HepG2 (cell line): ENCODE measurements around the gene ANKRD40. TPM values are rescaled to one million over a fixed set of nuclear protein-coding genes. Genes with fewer than 3 reads are reported as not detected.

Experiments
- ATF7-NPFF ChIP-seq: sonication (generic); formaldehyde crosslinking; IDR thresholded peaks from 2 replicates; pipeline ENCODE4 v1.8.1; 2023; ENCODE audit warnings: mild to moderate bottlenecking, low read depth, missing genetic modification reagents, moderate library complexity
- IKZF1 ChIP-seq: fragments of 450-650 bp; IDR thresholded peaks from 2 replicates; pipeline ENCODE4 v1.7.1; 2016
- MIER2 ChIP-seq: IDR thresholded peaks from 2 replicates; pipeline ENCODE4 v1.6.1; 2016; ENCODE audit warnings: missing biosample characterization, missing genetic modification reagents
- NCOA2 ChIP-seq: sonication (generic); formaldehyde crosslinking; IDR thresholded peaks from 2 replicates; pipeline ENCODE4 v1.8.0; 2022; ENCODE audit warnings: inconsistent platforms
- NRL ChIP-seq: sonication (generic); formaldehyde crosslinking; IDR thresholded peaks from 2 replicates; pipeline ENCODE4 v1.5.0; 2020; ENCODE audit warnings: missing genetic modification reagents, mild to moderate bottlenecking, moderate library complexity, borderline replicate concordance
- TSC22D2 ChIP-seq: sonication (generic); formaldehyde crosslinking; IDR thresholded peaks from 2 replicates; pipeline ENCODE4 v1.5.1; 2020; ENCODE audit warnings: missing genetic modification reagents, mild to moderate bottlenecking, borderline replicate concordance
- ZBTB26 ChIP-seq: IDR thresholded peaks from 2 replicates; pipeline ENCODE4 v1.6.1; 2016; ENCODE audit warnings: missing compliant biosample characterization, missing genetic modification reagents, borderline replicate concordance
- ZIK1 ChIP-seq: sonication (generic); formaldehyde crosslinking; IDR thresholded peaks from 2 replicates; pipeline ENCODE4 v1.5.0; 2020; ENCODE audit warnings: mild to moderate bottlenecking, low read depth, missing genetic modification reagents, borderline replicate concordance
- ZNF235 ChIP-seq: sonication (generic); formaldehyde crosslinking; IDR thresholded peaks from 2 replicates; pipeline ENCODE4 v1.8.1; 2023; ENCODE audit warnings: mild to moderate bottlenecking, missing genetic modification reagents, borderline replicate concordance
- ZNF276 ChIP-seq: sonication (generic); formaldehyde crosslinking; IDR thresholded peaks from 2 replicates; pipeline ENCODE4 v1.4.0; 2020; ENCODE audit warnings: mild to moderate bottlenecking, low read depth, missing genetic modification reagents
- ZNF598 ChIP-seq: sonication (generic); formaldehyde crosslinking; IDR thresholded peaks from 2 replicates; pipeline ENCODE4 v1.5.1; 2020; ENCODE audit warnings: mild to moderate bottlenecking, missing genetic modification reagents, borderline replicate concordance
- ZNF720 ChIP-seq: sonication (generic); formaldehyde crosslinking; IDR thresholded peaks from 2 replicates; pipeline ENCODE4 v1.4.0; 2020; ENCODE audit warnings: missing genetic modification reagents
- polyA plus RNA-seq, 8 experiments: library from polyadenylated mRNA; depleted of rRNA in 3 of 8; stranded (reverse) in 7 of 8; unstranded in 1 of 8; fragments of >200 nt; fragmentation: Illumina TruSeq in 4 of 8; extraction: Trizol in 4 of 8; gene quantifications; 2 replicates each; pipeline versions ENCODE4 v1.2.1 to v1.2.3, GENCODE V29; 2011 to 2016; ENCODE audit warnings: low read depth in 4 of 8, missing spikeins in 1 of 8, mixed read lengths in 1 of 8; ENCODE audit not compliant: insufficient read depth in 1 of 8
- total RNA-seq, 5 experiments: library from RNA; depleted of rRNA; stranded (reverse); fragments of >200 nt; fragmentation: Illumina TruSeq; extraction: Trizol; gene quantifications; 2 replicates each; pipeline ENCODE4 v1.2.3, GENCODE V29; 2016; ENCODE audit warnings: low read depth in 1 of 5
- TF ChIP-seq, protein P1 (sequence below): IDR thresholded peaks from 2 replicates; pipeline ENCODE4 v1.6.1; 2016; ENCODE audit warnings: low read depth, missing genetic modification reagents, missing compliant biosample characterization
- TF ChIP-seq, protein P2 (sequence below): sonication (generic); formaldehyde crosslinking; IDR thresholded peaks from 2 replicates; pipeline ENCODE4 v1.4.0; 2020; ENCODE audit warnings: missing genetic modification reagents, borderline replicate concordance

ANKRD40 gene
- total and polyA plus RNA-seq, 2 of the 13 experiments (the other 11 are each of a cell fraction or from before 2014, with no cell fraction given) = 35.0 to 46.4 TPM

DNA sequence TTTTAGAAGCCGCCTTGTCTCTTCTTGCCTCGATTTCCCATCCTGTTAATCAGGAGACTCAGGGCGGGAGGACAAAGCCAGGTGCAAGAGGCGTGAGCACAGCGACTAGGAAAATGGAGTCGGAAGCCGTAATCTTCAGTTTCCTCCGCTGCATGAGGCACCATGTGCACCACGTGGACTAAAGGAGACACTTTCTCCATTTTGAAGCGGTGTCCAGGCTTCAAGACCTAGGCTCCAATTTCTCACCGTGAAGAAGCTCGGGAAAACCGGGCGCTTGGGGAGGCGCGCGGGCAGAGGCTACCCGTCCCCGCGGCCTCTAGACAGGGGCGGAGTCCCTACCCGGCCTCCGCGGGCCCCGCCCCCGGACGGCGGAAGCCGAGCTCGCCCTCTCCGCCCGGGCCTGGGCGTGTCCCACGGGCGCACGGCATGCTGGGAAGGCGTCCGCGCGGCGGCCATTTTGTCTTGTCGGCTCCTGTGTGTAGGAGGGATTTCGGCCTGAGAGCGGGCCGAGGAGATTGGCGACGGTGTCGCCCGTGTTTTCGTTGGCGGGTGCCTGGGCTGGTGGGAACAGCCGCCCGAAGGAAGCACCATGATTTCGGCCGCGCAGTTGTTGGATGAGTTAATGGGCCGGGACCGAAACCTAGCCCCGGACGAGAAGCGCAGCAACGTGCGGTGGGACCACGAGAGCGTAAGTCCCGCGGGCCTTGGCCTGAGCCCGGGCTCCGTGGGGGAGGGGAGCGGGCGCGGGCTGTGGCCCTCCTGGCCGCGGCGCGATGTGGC, 11.6 kb upstream of the ANKRD40 start, which contains the start of gene LUC7L3 (continued):
- TF ChIP-seq, protein P1, sequence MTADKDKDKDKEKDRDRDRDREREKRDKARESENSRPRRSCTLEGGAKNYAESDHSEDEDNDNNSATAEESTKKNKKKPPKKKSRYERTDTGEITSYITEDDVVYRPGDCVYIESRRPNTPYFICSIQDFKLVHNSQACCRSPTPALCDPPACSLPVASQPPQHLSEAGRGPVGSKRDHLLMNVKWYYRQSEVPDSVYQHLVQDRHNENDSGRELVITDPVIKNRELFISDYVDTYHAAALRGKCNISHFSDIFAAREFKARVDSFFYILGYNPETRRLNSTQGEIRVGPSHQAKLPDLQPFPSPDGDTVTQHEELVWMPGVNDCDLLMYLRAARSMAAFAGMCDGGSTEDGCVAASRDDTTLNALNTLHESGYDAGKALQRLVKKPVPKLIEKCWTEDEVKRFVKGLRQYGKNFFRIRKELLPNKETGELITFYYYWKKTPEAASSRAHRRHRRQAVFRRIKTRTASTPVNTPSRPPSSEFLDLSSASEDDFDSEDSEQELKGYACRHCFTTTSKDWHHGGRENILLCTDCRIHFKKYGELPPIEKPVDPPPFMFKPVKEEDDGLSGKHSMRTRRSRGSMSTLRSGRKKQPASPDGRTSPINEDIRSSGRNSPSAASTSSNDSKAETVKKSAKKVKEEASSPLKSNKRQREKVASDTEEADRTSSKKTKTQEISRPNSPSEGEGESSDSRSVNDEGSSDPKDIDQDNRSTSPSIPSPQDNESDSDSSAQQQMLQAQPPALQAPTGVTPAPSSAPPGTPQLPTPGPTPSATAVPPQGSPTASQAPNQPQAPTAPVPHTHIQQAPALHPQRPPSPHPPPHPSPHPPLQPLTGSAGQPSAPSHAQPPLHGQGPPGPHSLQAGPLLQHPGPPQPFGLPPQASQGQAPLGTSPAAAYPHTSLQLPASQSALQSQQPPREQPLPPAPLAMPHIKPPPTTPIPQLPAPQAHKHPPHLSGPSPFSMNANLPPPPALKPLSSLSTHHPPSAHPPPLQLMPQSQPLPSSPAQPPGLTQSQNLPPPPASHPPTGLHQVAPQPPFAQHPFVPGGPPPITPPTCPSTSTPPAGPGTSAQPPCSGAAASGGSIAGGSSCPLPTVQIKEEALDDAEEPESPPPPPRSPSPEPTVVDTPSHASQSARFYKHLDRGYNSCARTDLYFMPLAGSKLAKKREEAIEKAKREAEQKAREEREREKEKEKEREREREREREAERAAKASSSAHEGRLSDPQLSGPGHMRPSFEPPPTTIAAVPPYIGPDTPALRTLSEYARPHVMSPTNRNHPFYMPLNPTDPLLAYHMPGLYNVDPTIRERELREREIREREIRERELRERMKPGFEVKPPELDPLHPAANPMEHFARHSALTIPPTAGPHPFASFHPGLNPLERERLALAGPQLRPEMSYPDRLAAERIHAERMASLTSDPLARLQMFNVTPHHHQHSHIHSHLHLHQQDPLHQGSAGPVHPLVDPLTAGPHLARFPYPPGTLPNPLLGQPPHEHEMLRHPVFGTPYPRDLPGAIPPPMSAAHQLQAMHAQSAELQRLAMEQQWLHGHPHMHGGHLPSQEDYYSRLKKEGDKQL (CRISPR knock-in tag) = peak; percentile 62
- TF ChIP-seq ZIK1 (CRISPR knock-in tag) (peak; percentile 96), MIER2 (CRISPR knock-in tag) (no peak; the same call in none of the 2 replicates), ZNF276 (0 out of 2 replicates have a peak, but pooled peaks have one; percentile 54), TSC22D2 (CRISPR knock-in tag) (no peak), NCOA2 (CRISPR knock-in tag) (peak; percentile 57; the same call in 1 of the 2 replicates), ATF7-NPFF (CRISPR knock-in tag) (no peak; the same call in none of the 2 replicates), IKZF1 (no peak), ZBTB26 (peak; percentile 56; the same call in 1 of the 2 replicates), ZNF598 (CRISPR knock-in tag) (peak; percentile 99), ZNF235 (peak; percentile 80; the same call in 1 of the 2 replicates), ZNF720 (CRISPR knock-in tag) (0 out of 2 replicates have a peak, but pooled peaks have one; percentile 31), NRL (CRISPR knock-in tag) (peak; percentile 80)
- TF ChIP-seq, protein P2, sequence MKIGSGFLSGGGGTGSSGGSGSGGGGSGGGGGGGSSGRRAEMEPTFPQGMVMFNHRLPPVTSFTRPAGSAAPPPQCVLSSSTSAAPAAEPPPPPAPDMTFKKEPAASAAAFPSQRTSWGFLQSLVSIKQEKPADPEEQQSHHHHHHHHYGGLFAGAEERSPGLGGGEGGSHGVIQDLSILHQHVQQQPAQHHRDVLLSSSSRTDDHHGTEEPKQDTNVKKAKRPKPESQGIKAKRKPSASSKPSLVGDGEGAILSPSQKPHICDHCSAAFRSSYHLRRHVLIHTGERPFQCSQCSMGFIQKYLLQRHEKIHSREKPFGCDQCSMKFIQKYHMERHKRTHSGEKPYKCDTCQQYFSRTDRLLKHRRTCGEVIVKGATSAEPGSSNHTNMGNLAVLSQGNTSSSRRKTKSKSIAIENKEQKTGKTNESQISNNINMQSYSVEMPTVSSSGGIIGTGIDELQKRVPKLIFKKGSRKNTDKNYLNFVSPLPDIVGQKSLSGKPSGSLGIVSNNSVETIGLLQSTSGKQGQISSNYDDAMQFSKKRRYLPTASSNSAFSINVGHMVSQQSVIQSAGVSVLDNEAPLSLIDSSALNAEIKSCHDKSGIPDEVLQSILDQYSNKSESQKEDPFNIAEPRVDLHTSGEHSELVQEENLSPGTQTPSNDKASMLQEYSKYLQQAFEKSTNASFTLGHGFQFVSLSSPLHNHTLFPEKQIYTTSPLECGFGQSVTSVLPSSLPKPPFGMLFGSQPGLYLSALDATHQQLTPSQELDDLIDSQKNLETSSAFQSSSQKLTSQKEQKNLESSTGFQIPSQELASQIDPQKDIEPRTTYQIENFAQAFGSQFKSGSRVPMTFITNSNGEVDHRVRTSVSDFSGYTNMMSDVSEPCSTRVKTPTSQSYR (CRISPR knock-in tag) = peak; percentile 99
